Psoas muscle (tissue), 8 donors: ENCODE results near the gene FLRT3. TPM values are rescaled to one million over a fixed set of nuclear protein-coding genes. Genes with fewer than 3 reads are reported as not detected.

Source experiments
- ATAC-seq, 4 donors: fragments of 200-7000 bp; cut with Tn5 transposase; one replicate each; pipeline ENCODE4 v1.9.1; 2020; ENCODE audit warnings: moderate library complexity in 3 of 4, mild to moderate bottlenecking in 2 of 4
- DNase-seq, 2 donors: peaks; one replicate each; pipeline ENCODE4 v3.0.0-alpha.2; 2020
- H3K27ac ChIP-seq: fragments of 200-600 bp; one replicate; pipeline ENCODE4 v1.8.0; 2022
- H3K27me3 ChIP-seq, 3 donors: fragments of 200-600 bp in 1 of 3; one replicate each; pipeline versions ENCODE4 v1.6.1 to v1.8.0; 2013 to 2022; ENCODE audit warnings: low read length in 2 of 3, mild to moderate bottlenecking in 2 of 3, moderate library complexity in 1 of 3; ENCODE audit not compliant: insufficient read depth in 3 of 3
- H3K36me3 ChIP-seq, 2 donors: fragments of 200-600 bp in 1 of 2; one replicate each; pipeline versions ENCODE4 v1.6.1 to v1.8.0; 2013 to 2022; ENCODE audit warnings: low read depth in 1 of 2, mild to moderate bottlenecking in 1 of 2, moderate library complexity in 1 of 2; ENCODE audit not compliant: insufficient read depth in 1 of 2
- H3K4me1 ChIP-seq: fragments of 200-600 bp; one replicate; pipeline ENCODE4 v1.8.0; 2022
- H3K4me3 ChIP-seq: fragments of 200-600 bp; one replicate; pipeline ENCODE4 v1.8.0; 2022; ENCODE audit warnings: mild to moderate bottlenecking
- H3K9me3 ChIP-seq: fragments of 200-600 bp; one replicate; pipeline ENCODE4 v1.8.0; 2022
- CTCF ChIP-seq: fragments of 200-600 bp; IDR thresholded peaks from one replicate; pipeline ENCODE4 v1.8.0; 2022; ENCODE audit warnings: antibody characterized with exemption
- WGBS, 3 donors: extraction: QIAGEN DNeasy Blood & Tissue Kit; methylation state at CpG; one replicate each; pipeline versions ENCODE4 v1.1.6 to v1.1.7; 2013; 5-methylcytosine and 5-hydroxymethylcytosine counted together
- intact Hi-C, 2 donors: fragments of 100-400 bp; cut with DNase I; formaldehyde crosslinking; loops; one replicate each; pipeline versions ENCODE4 v1.11.0 to v1.14.2; 2022
- polyA plus RNA-seq, 3 donors: library from polyadenylated mRNA; stranded (reverse); fragments of 200-250 nt; gene quantifications; one replicate each; pipeline ENCODE4 v1.2.3, GENCODE V29; 2013
- total RNA-seq, 4 donors: library from RNA; stranded (reverse); fragmentation: NEBNext Ultra II Directional in 2 of 4; extraction: Animal tissue kit (Norgen Biotek cat#: 25700) in 2 of 4; gene quantifications; one replicate each; pipeline versions ENCODE4 v1.2.1 to v1.2.4, GENCODE V29; 2021 to 2023
- donor health status: healthy with polysubstance abuse.
- donor health status: DM: no; HTN: no; CAD: no; lungs with moderate emphysema.
- donor health status: Bipolar disorder and iron deficiency.
- donor health status: healthy.
- donor health status: DM: yes; HTN: yes; CAD: no.
- donor health status: DM: no; HTN: no; CAD: no.
- donor health status: DM: no; HTN: no; CAD: no.
- donor health status: DM: yes; HTN: yes; CAD: no.

FLRT3 gene
- total and polyA plus RNA-seq, 7 donors: 0.31 to 3.1 (median 1.0) TPM

- H3K36me3 ChIP-seq: no peaks in the 10 kb centered on the region
- DNase-seq (no peak), ATAC-seq (no peak)
- no peak overlapping the region for H3K27ac ChIP-seq
- H3K4me3 ChIP-seq: no peak overlapping the region
- intact Hi-C loops: loop anchor here in 1 of 2 donors (10.0 kb wide), 1 partner anchor 361 kb away; no protein-coding TSS in a partner anchor
- H3K9me3 ChIP-seq: no peaks in the 10 kb centered on the region
- 72 to 84% (median 74%) methylated on average over 2 of the region's 2 CpGs for WGBS, 3 donors
- TF ChIP-seq CTCF: no peak
- no peaks in the 10 kb centered on the region for H3K27me3 ChIP-seq
- H3K4me1 ChIP-seq: no peaks in the 10 kb centered on the region
Measured at GRCh38 chr20:14343491-14344065, 6.2 kb upstream of the FLRT3 start.

- Histone ChIP-seq H3K27ac (no peak overlapping the region), H3K4me1 (no peaks in the 10 kb centered on the region), H3K9me3 (no peaks in the 10 kb centered on the region), H3K36me3 (no peaks in the 10 kb centered on the region), H3K4me3 (no peak overlapping the region), H3K27me3 (no peaks in the 10 kb centered on the region)
- no peak for ATAC-seq
- intact Hi-C loops: loop anchor here in 1 of 2 donors (10.0 kb wide), 1 partner anchor 362 kb away; no protein-coding TSS in a partner anchor
- TF ChIP-seq CTCF: no peak
- no peak for DNase-seq
- WGBS, 3 donors: 77 to 90% (median 79%) methylated on average over 1 of the region's 1 CpG
Measured at GRCh38 chr20:14342918-14343317, 5.5 kb upstream of the FLRT3 start.

GRCh38 chr20:14341801-14342200, 4.4 kb upstream of the FLRT3 start:
- H3K36me3 ChIP-seq: no peaks in the 10 kb centered on the region
- no peak for TF ChIP-seq CTCF
- ATAC-seq (peak in 3 of 4 donors; percentile 80 to 88 (median 85)), DNase-seq (peak in 1 of 2 donors; percentile 55)
- no peaks in the 10 kb centered on the region for H3K9me3 ChIP-seq
- intact Hi-C loops: loop anchor here in 1 of 2 donors (10.0 kb wide), 1 partner anchor 363 kb away; no protein-coding TSS in a partner anchor
- H3K27ac ChIP-seq: no peak overlapping the region
- no peaks in the 10 kb centered on the region for H3K27me3 ChIP-seq
- no peaks in the 10 kb centered on the region for H3K4me1 ChIP-seq
- 18 to 25% (median 25%) methylated on average over 4 of the region's 4 CpGs for whole genome bisulfite sequencing, 3 donors
- no peak overlapping the region for H3K4me3 ChIP-seq

GRCh38 chr20:14336686-14337085, 726 bp downstream of the FLRT3 start:
- H3K27ac ChIP-seq: peak overlapping the region; percentile 33

More at GRCh38 chr20:14336686-14337085, 726 bp downstream of the FLRT3 start:
- no peak for TF ChIP-seq CTCF
- Histone ChIP-seq H3K27me3 (no peaks in the 10 kb centered on the region), H3K4me3 (peak overlapping the region; percentile 64), H3K36me3 (no peaks in the 10 kb centered on the region), H3K9me3 (no peaks in the 10 kb centered on the region), H3K4me1 (no peaks in the 10 kb centered on the region)
- 14 to 41% (median 14%) methylated on average over 4 of the region's 4 CpGs for WGBS, 3 donors
- ATAC-seq: peak in 2 of 4 donors; percentile 45 to 51
- intact Hi-C loops: loop anchor here in 1 of 2 donors (10.0 kb wide), 1 partner anchor 538 kb away; no protein-coding TSS in a partner anchor
- no peak for DNase-seq
